Measurements from ENCODE around the gene SLC25A5. TPM values are rescaled to one million over a fixed set of nuclear protein-coding genes. Genes with fewer than 3 reads are reported as not detected.

SLC25A5 gene
- total RNA-seq, 4 donors from 2014 or later: 165 to 302 (median 209) TPM

- no peak for TF ChIP-seq POLR2AphosphoS5 (IDR thresholded peaks at IDR 0.05)
- no peak for TF ChIP-seq EP300 (IDR thresholded peaks at IDR 0.05)
- no peak for TF ChIP-seq CTCF (IDR thresholded peaks at IDR 0.05)
- no peak for TF ChIP-seq POLR2A (IDR thresholded peaks at IDR 0.05)
- Histone ChIP-seq H3K4me3 (no peak overlapping the region), H3K36me3 (no peaks in the 10 kb centered on the region), H3K27ac (no peak overlapping the region), H3K9me3 (no peaks in the 10 kb centered on the region), H3K27me3 (no peaks in the 10 kb centered on the region), H3K4me1 (peaks cover 0 to 6% (median 0%) of the 10 kb centered on the region in 3 donors)
- WGBS, 2 donors (ENCODE audit: low coverage in 1 of 2): 60 to 88% methylated on average over 1 to 2 of the region's 2 CpGs
- no peak for ATAC-seq
Measured at GRCh38 chrX:119479845-119480244, 11.6 kb downstream of the SLC25A5 start.

GRCh38 chrX:119481323-119481801 is 13.1 kb downstream of the SLC25A5 start:
- no peak for ATAC-seq

GRCh38 chrX:119482041-119482440 is 13.8 kb downstream of the SLC25A5 start:
- WGBS, 2 donors (ENCODE audit: low coverage in 1 of 2): 57% methylated on average over 8 of the region's 10 CpGs; no CpG with 5 or more reads in 1 of the 2 donors
- H3K4me1 ChIP-seq: peaks cover 0 to 6% (median 0%) of the 10 kb centered on the region in 3 donors
- no peaks in the 10 kb centered on the region for H3K27me3 ChIP-seq
- H3K9me3 ChIP-seq: no peaks in the 10 kb centered on the region
- peak overlapping the region in 3 of 4 donors; percentile 59 to 66 (median 60) for H3K27ac ChIP-seq
- no peak for TF ChIP-seq POLR2A (IDR thresholded peaks at IDR 0.05)
- TF ChIP-seq CTCF (IDR thresholded peaks at IDR 0.05): no peak
- TF ChIP-seq POLR2AphosphoS5 (IDR thresholded peaks at IDR 0.05): no peak
- ATAC-seq: peak; percentile 3
- no peaks in the 10 kb centered on the region for H3K36me3 ChIP-seq
- peak overlapping the region in 1 of 2 donors; percentile 48 for H3K4me3 ChIP-seq

More at GRCh38 chrX:119481323-119481801, 13.1 kb downstream of the SLC25A5 start:
- Histone ChIP-seq H3K4me1 (peaks cover 0 to 6% (median 0%) of the 10 kb centered on the region in 3 donors), H3K9me3 (no peaks in the 10 kb centered on the region), H3K27ac (no peak overlapping the region), H3K36me3 (no peaks in the 10 kb centered on the region), H3K27me3 (no peaks in the 10 kb centered on the region), H3K4me3 (no peak overlapping the region)
- no CpG with 5 or more reads among the region's 4 CpGs for WGBS, 2 donors (ENCODE audit: low coverage in 1 of 2)
- no peak for TF ChIP-seq POLR2A (IDR thresholded peaks at IDR 0.05)
- no peak for TF ChIP-seq EP300 (IDR thresholded peaks at IDR 0.05)
- no peak for TF ChIP-seq POLR2AphosphoS5 (IDR thresholded peaks at IDR 0.05)
- TF ChIP-seq CTCF (IDR thresholded peaks at IDR 0.05): no peak

GRCh38 chrX:119482481-119483480 is 14.5 kb downstream of the SLC25A5 start:
- peak overlapping the region; percentile 41 to 48 for H3K4me3 ChIP-seq
- no peaks in the 10 kb centered on the region for H3K36me3 ChIP-seq
- no peaks in the 10 kb centered on the region for H3K27me3 ChIP-seq
- peaks cover 0 to 6% (median 0%) of the 10 kb centered on the region in 3 donors for H3K4me1 ChIP-seq
- TF ChIP-seq POLR2A (IDR thresholded peaks at IDR 0.05) (no peak), POLR2AphosphoS5 (IDR thresholded peaks at IDR 0.05) (no peak), CTCF (IDR thresholded peaks at IDR 0.05) (peak; percentile 46 to 80 (median 50)), EP300 (IDR thresholded peaks at IDR 0.05) (no peak)
- 27 to 53% methylated on average over 3 to 5 of the region's 48 CpGs for WGBS, 2 donors (ENCODE audit: low coverage in 1 of 2)
- H3K9me3 ChIP-seq: no peaks in the 10 kb centered on the region
- peak overlapping the region in 3 of 4 donors; percentile 59 to 66 (median 60) for H3K27ac ChIP-seq
- ATAC-seq: peak; percentile 73
